Pancreas (tissue), 10 donors: Measurements from ENCODE around the gene GRM1. TPM values are rescaled to one million over a fixed set of nuclear protein-coding genes. Genes with fewer than 3 reads are reported as not detected.

Experiments
- ATAC-seq, 4 donors: fragments of 200-7000 bp; cut with Tn5 transposase; one replicate each; pipeline versions ENCODE4 v1.8.0 to v1.9.1; 2020; ENCODE audit warnings: mild to moderate bottlenecking in 4 of 4, moderate library complexity in 4 of 4
- DNase-seq, 6 donors: peaks; one replicate each; pipeline ENCODE4 v3.0.0-alpha.2; 2020
- FAIRE-seq: peaks from 2 replicates; lab custom pipeline; 2012; peaks lifted over from hg19 to GRCh38; lab: Jason Lieb, UNC
- H3K27ac ChIP-seq, 4 donors: fragments of 200-600 bp; sonication (generic); 1 replicate in 3 of 4; 2 replicates in 1 of 4; pipeline versions ENCODE4 v1.5.0 to v1.8.0; 2020
- H3K27me3 ChIP-seq, 4 donors: fragments of 200-600 bp; one replicate each; pipeline ENCODE4 v1.8.0; 2021
- H3K36me3 ChIP-seq, 3 donors: fragments of 200-600 bp; sonication (generic) in 1 of 3; one replicate each; pipeline versions ENCODE4 v1.5.0 to v1.8.0; 2020 to 2021
- H3K4me1 ChIP-seq, 3 donors: fragments of 200-600 bp; one replicate each; pipeline ENCODE4 v1.8.0; 2021
- H3K4me3 ChIP-seq, 4 donors: fragments of 200-600 bp; sonication (generic) in 2 of 4; one replicate each; pipeline versions ENCODE4 v1.5.0 to v1.8.0; 2020 to 2021
- H3K9me3 ChIP-seq, 4 donors: fragments of 200-600 bp; one replicate each; pipeline ENCODE4 v1.8.0; 2021
- CTCF ChIP-seq, 4 donors: fragments of 200-600 bp; sonication (generic) in 3 of 4; IDR thresholded peaks; one replicate each; pipeline versions ENCODE4 v1.5.0 to v1.8.0; 2021; ENCODE audit warnings: antibody characterized with exemption in 4 of 4
- WGBS, 2 donors: extraction: QIAGEN DNeasy Blood & Tissue Kit; methylation state at CpG; one replicate each; pipeline ENCODE4 v1.1.7; 2013; 5-methylcytosine and 5-hydroxymethylcytosine counted together
- intact Hi-C, 3 donors: fragments of 100-400 bp; cut with DNase I; formaldehyde crosslinking; loops; one replicate each; pipeline versions ENCODE4 v1.11.1 to v1.14.2; 2022
- polyA plus RNA-seq, 2 donors: library from polyadenylated mRNA; stranded (reverse); fragments of 200-250 nt; gene quantifications; one replicate each; pipeline ENCODE4 v1.2.3, GENCODE V29; 2013
- total RNA-seq, 6 donors: library from RNA; stranded (reverse); fragmentation: NEBNext Ultra II Directional in 4 of 6; extraction: Animal tissue kit (Norgen Biotek cat#: 25700) in 4 of 6; gene quantifications; one replicate each; pipeline versions ENCODE4 v1.2.1 to v1.2.4, GENCODE V29; 2021 to 2023
- donor health status: healthy with polysubstance abuse.
- donor health status: DM: no; HTN: no; CAD: no; lungs with moderate emphysema.
- donor health status: DM: no; HTN: no; CAD: no.
- donor health status: control.
- donor health status: control.
- donor health status: Bipolar disorder and iron deficiency.
- donor health status: DM: yes; HTN: yes; CAD: no.
- donor health status: DM: no; HTN: no; CAD: no.
- donor health status: DM: no; HTN: no; CAD: no.
- donor health status: DM: yes; HTN: yes; CAD: no.

The GRM1 gene
- total and polyA plus RNA-seq, 8 donors, result 0.04 to 0.17 (median 0.05) TPM; not detected in 2

GRCh38 chr6:146040360-146040759 lies 11.5 kb downstream of the GRM1 start:
- Histone ChIP-seq H3K27ac (no peak overlapping the region), H3K9me3 (no peaks in the 10 kb centered on the region), H3K36me3 (no peaks in the 10 kb centered on the region), H3K4me3 (no peak overlapping the region), H3K27me3 (no peaks in the 10 kb centered on the region), H3K4me1 (no peaks in the 10 kb centered on the region)
- intact Hi-C loops, result no loop called here
- no peak for TF ChIP-seq CTCF (IDR thresholded peaks at IDR 0.05)
- WGBS, 2 donors, result 78 to 81% methylated on average over 1 of the region's 1 CpG
- no peak for ATAC-seq
- no peak for FAIRE-seq
- DNase-seq, result no peak

GRCh38 chr6:146041282-146041681 lies 12.4 kb downstream of the GRM1 start:
- FAIRE-seq (no peak), DNase-seq (no peak)

GRCh38 chr6:146047371-146047770 lies 18.5 kb downstream of the GRM1 start:
- TF ChIP-seq CTCF (IDR thresholded peaks at IDR 0.05), result no peak
- no peaks in the 10 kb centered on the region for H3K36me3 ChIP-seq
- H3K9me3 ChIP-seq, result no peaks in the 10 kb centered on the region
- no peak overlapping the region for H3K27ac ChIP-seq
- no peak for DNase-seq
- H3K27me3 ChIP-seq, result no peaks in the 10 kb centered on the region
- no peak for FAIRE-seq
- 22 to 28% methylated on average over 2 of the region's 2 CpGs for WGBS, 2 donors
- ATAC-seq, result no peak
- no peak overlapping the region for H3K4me3 ChIP-seq
- intact Hi-C loops, result no loop called here
- H3K4me1 ChIP-seq, result no peaks in the 10 kb centered on the region

More at GRCh38 chr6:146041282-146041681, 12.4 kb downstream of the GRM1 start:
- Histone ChIP-seq H3K36me3 (no peaks in the 10 kb centered on the region), H3K9me3 (no peaks in the 10 kb centered on the region), H3K27ac (no peak overlapping the region), H3K27me3 (no peaks in the 10 kb centered on the region), H3K4me1 (no peaks in the 10 kb centered on the region), H3K4me3 (no peak overlapping the region)
- no peak for TF ChIP-seq CTCF (IDR thresholded peaks at IDR 0.05)
- 28% methylated on average over 1 of the region's 1 CpG for WGBS, 2 donors
- no peak for ATAC-seq
- intact Hi-C loops, result no loop called here

- WGBS, 2 donors, result 59 to 67% methylated on average over 1 of the region's 1 CpG
- no peaks in the 10 kb centered on the region for H3K36me3 ChIP-seq
- H3K27me3 ChIP-seq, result no peaks in the 10 kb centered on the region
- H3K27ac ChIP-seq, result no peak overlapping the region
- intact Hi-C loops, result no loop called here
- TF ChIP-seq CTCF (IDR thresholded peaks at IDR 0.05), result no peak
- no peaks in the 10 kb centered on the region for H3K4me1 ChIP-seq
- ATAC-seq (no peak), DNase-seq (no peak), FAIRE-seq (no peak)
- H3K9me3 ChIP-seq, result no peaks in the 10 kb centered on the region
- no peak overlapping the region for H3K4me3 ChIP-seq
Observed at GRCh38 chr6:146050168-146050567, 21.3 kb downstream of the GRM1 start.

GRCh38 chr6:146056506-146056905 lies 27.6 kb downstream of the GRM1 start:
- Histone ChIP-seq H3K4me1 (no peaks in the 10 kb centered on the region), H3K4me3 (no peak overlapping the region), H3K27me3 (no peaks in the 10 kb centered on the region), H3K9me3 (no peaks in the 10 kb centered on the region), H3K27ac (no peak overlapping the region), H3K36me3 (no peaks in the 10 kb centered on the region)
- intact Hi-C loops, result no loop called here
- FAIRE-seq, result no peak
- no peak for TF ChIP-seq CTCF (IDR thresholded peaks at IDR 0.05)
- no peak for ATAC-seq
- 39 to 41% methylated on average over 6 of the region's 6 CpGs for WGBS, 2 donors
- DNase-seq, result no peak
